Measurements from ENCODE around the gene SLC16A8. TPM values are rescaled to one million over a fixed set of nuclear protein-coding genes. Genes with fewer than 3 reads are reported as not detected.
"Not testable (repeated sequence)": the region's sequence is repeated elsewhere in the genome, so short reads cannot be mapped to it uniquely, and the experiment has no call there.

The SLC16A8 gene
- total and polyA plus RNA-seq, 9 of the 15 experiments (the other 6 are each of a cell fraction or from before 2014, with no cell fraction given): not detected

GRCh38 chr22:38118182-38118581 is 34.2 kb upstream of the SLC16A8 start (continued):
- TF ChIP-seq ZNF592 (IDR thresholded peaks at IDR 0.05) (0 out of 2 replicates have a peak, but pooled peaks have one; percentile 40), ZNF408 (CRISPR knock-in tag; IDR thresholded peaks at IDR 0.05; ENCODE audit: low read depth) (no peak), RNF219 (CRISPR knock-in tag; IDR thresholded peaks at IDR 0.05) (no peak), GATAD2B (IDR thresholded peaks at IDR 0.05; ENCODE audit: borderline replicate concordance) (no peak)

- H3K79me2 ChIP-seq (ENCODE audit: control insufficient read depth, insufficient read depth, low read length); BruUV-seq (replicated peaks); H3K9ac ChIP-seq (ENCODE audit: insufficient read depth in 1 of 2, low read depth in 2 of 2, low read length in 2 of 2); CTCF ChIA-PET (ENCODE audit: low intra/inter-chr PET ratio); DNase-seq (ENCODE audit: extremely low read depth in 1 of 4, low spot score in 3 of 4); POLR2A ChIA-PET; H3K27me3 ChIP-seq (ENCODE audit: control insufficient read depth in 2 of 2, insufficient read depth in 2 of 2, low read length in 2 of 2); H2AFZ ChIP-seq (ENCODE audit: low read depth, low read length); ATAC-seq; H3K27ac ChIP-seq (ENCODE audit: extremely low read depth, low read depth, low read length); in situ Hi-C loops (cut with MboI); H3K9me3 ChIP-seq (replicated peaks; ENCODE audit: control insufficient read depth, insufficient read depth, low read depth, low read length); H3K4me3 ChIP-seq; H4K20me1 ChIP-seq (replicated peaks; ENCODE audit: control insufficient read depth, insufficient read depth, low read length); H3K9me1 ChIP-seq (ENCODE audit: control insufficient read depth, insufficient read depth, low read length); H3K36me3 ChIP-seq (ENCODE audit: control insufficient read depth, insufficient read depth, low read length); H3K4me2 ChIP-seq (ENCODE audit: insufficient read depth, low read length); FAIRE-seq: not testable (repeated sequence)
- peaks cover 0 to 26% of the 10 kb centered on the region in 2 experiments; a peak in 2 of 5 replicates for H3K4me1 ChIP-seq (replicated peaks in 1 of 2; ENCODE audit: control insufficient read depth in 2 of 2, insufficient read depth in 2 of 2, low read length in 2 of 2)
- intact Hi-C loops (cut with micrococcal nuclease): loop anchor here (10.0 kb wide), 1 partner anchor 87 kb away; the partner anchor contains the start of gene MAFF
- WGBS (ENCODE audit: insufficient coverage, low coverage, missing lambda C conversion rate): 76% methylated on average over 8 of the region's 10 CpGs
These were observed 33.6 kb upstream of the SLC16A8 start for GRCh38 chr22:38117556-38117955.
